Liver (tissue), 3 donors: Measurements from ENCODE around the gene TBK1.

Experiments used
- CTCF ChIP-seq: fragments of 150-350 bp; IDR thresholded peaks from 2 replicates; pipeline ENCODE4 v1.5.1; 2017; ENCODE audit warnings: improper control_type of control experiment, low read depth, low read length; ENCODE audit not compliant: missing input control
- HNF4A ChIP-seq, 2 donors: conservative IDR thresholded peaks; 2 replicates each; pipeline ENCODE4 v1.6.1; 2016; ENCODE audit warnings: antibody characterized with exemption in 2 of 2, mild to moderate bottlenecking in 2 of 2
- RAD21 ChIP-seq, 2 donors: IDR thresholded peaks; 2 replicates each; pipeline ENCODE4 v1.6.1; 2016; ENCODE audit warnings: antibody characterized with exemption in 2 of 2, mild to moderate bottlenecking in 2 of 2
- REST ChIP-seq: IDR thresholded peaks from 2 replicates; pipeline ENCODE4 v1.6.1; 2016; ENCODE audit warnings: antibody characterized with exemption, mild to moderate bottlenecking
- SP1 ChIP-seq: IDR thresholded peaks from 2 replicates; pipeline ENCODE4 v1.6.1; 2018; ENCODE audit warnings: antibody characterized with exemption, mild to moderate bottlenecking
- YY1 ChIP-seq: IDR thresholded peaks from 2 replicates; pipeline ENCODE4 v1.6.1; 2016; ENCODE audit warnings: antibody characterized with exemption, mild to moderate bottlenecking
- donor health status: healthy.
- donor health status: healthy.

- TF ChIP-seq REST = no peak
- no peak for TF ChIP-seq CTCF
- no peak for TF ChIP-seq YY1
- no peak for TF ChIP-seq HNF4A (conservative IDR thresholded peaks at IDR 0.05)
- no peak for TF ChIP-seq RAD21 (IDR thresholded peaks at IDR 0.05)
- no peak for TF ChIP-seq SP1
Measured at GRCh38 chr12:64480148-64480547, 28.2 kb downstream of the TBK1 start.
